ENCODE results near the gene EMC9. TPM values are rescaled to one million over a fixed set of nuclear protein-coding genes. Genes with fewer than 3 reads are reported as not detected.

Gene EMC9
- total RNA-seq, 4 donors from 2014 or later, result 6.0 to 12.1 (median 10.9) TPM

DNA sequence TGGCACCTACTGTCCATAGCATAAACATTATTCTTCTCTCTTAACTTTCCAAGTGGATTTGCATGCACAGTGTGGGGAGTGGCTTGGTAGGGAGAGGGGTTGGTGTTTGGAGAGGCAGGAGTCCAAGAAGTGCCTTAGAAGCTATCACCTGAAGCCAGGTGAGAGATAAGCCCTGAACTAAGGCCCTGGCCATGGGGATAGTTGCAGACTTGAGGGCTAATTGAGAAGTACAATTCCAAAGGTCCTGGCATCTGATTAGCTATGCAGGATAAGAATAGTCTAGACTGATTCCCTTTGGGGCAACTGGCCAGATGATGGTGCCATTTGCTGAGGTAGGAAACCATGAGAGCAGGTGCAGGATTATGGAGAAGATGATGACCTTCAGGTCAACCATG, 49.3 kb downstream of the EMC9 start:
- no peaks in the 10 kb centered on the region for H3K36me3 ChIP-seq
- peaks cover 18 to 30% (median 21%) of the 10 kb centered on the region in 3 donors for H3K4me1 ChIP-seq
- TF ChIP-seq POLR2A (IDR thresholded peaks at IDR 0.05) (no peak), CTCF (IDR thresholded peaks at IDR 0.05) (no peak)
- DNase-seq, result no peak
- H3K9me3 ChIP-seq, result no peaks in the 10 kb centered on the region
- H3K27me3 ChIP-seq, result no peaks in the 10 kb centered on the region
- no peak overlapping the region for H3K4me3 ChIP-seq
- intact Hi-C loops (cut with DNase I), result no loop called here
- peak overlapping the region in 1 of 4 donors; percentile 98 for H3K27ac ChIP-seq

DNA sequence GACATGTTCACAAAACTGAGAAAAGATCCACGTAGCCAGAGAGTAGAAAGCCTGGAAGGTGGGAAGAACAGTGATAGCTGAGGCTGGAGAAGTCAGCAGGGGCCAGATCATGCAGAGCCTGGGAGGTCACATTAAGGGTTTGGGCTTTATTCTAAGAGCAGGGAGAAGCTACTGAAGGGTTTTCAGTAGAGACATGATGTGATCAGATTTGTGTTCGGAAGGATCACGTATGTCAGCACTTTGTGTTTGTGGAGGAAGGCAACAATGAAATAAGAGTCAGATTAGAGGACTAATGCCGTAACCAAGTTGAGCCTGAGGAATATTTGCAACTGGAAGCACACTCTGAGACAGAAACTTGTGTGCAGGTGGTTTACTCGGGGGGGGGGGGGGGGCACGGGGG, 51.5 kb downstream of the EMC9 start:
- no peak for TF ChIP-seq POLR2A (IDR thresholded peaks at IDR 0.05)
- TF ChIP-seq CTCF (IDR thresholded peaks at IDR 0.05), result no peak
- H3K4me3 ChIP-seq, result no peak overlapping the region
- H3K9me3 ChIP-seq, result no peaks in the 10 kb centered on the region
- no peaks in the 10 kb centered on the region for H3K27me3 ChIP-seq
- no peak overlapping the region for H3K27ac ChIP-seq
- DNase-seq, result no peak
- peaks cover 8 to 20% (median 12%) of the 10 kb centered on the region in 3 donors for H3K4me1 ChIP-seq
- intact Hi-C loops (cut with DNase I), result no loop called here
- 82 to 85% methylated on average over 5 of the region's 6 CpGs for WGBS, 2 donors
- H3K36me3 ChIP-seq, result no peaks in the 10 kb centered on the region

Small RNA genes within 50 kb of the gene (small RNA-seq; reads per million reads assigned to genes)
- gene AL136295.4 (0 reads per million in 4 donors), gene IPO4 (0 to 0.15 (median 0.04) reads per million in 4 donors), gene IRF9 (0 reads per million in 4 donors), gene RNA5SP383 (0.21 to 1.5 (median 1.1) reads per million in 4 donors)

Other genes starting within 250 kb of the EMC9 start
- 10 to 100 TPM; 27.5 to 46.0 (median 38.0) TPM for gene DHRS4, start 187.8 kb downstream of the EMC9 start, total RNA-seq
- gene DHRS4L2, start 152.7 kb downstream of the EMC9 start, total RNA-seq, result 10 to 100 TPM in 3 of 4 donors, 1 to 10 TPM in 1; 9.4 to 35.6 (median 27.2) TPM
- 1 to 10 TPM in 2 of 4 donors, under 1 TPM in 2; 0.38 to 1.2 (median 0.86) TPM for gene CARMIL3, start 89.6 kb downstream of the EMC9 start, total RNA-seq
- gene CPNE6, start 70.0 kb downstream of the EMC9 start, total RNA-seq, result not detected
- 10 to 100 TPM; 10.5 to 13.5 (median 12.8) TPM for gene PCK2, start 47.3 kb downstream of the EMC9 start, total RNA-seq
- gene DCAF11, start 26.8 kb downstream of the EMC9 start, total RNA-seq, result 100 to 1,000 TPM in 1 of 4 donors, 10 to 100 TPM in 3; 55.4 to 114 (median 79.3) TPM
- 1 to 10 TPM in 3 of 4 donors, under 1 TPM in 1; 0.79 to 4.5 (median 3.3) TPM for gene NRL, start 26.6 kb downstream of the EMC9 start, total RNA-seq
- 1 to 10 TPM in 1 of 4 donors, under 1 TPM in 2, not detected in 1; 0.42 to 3.7 (median 0.95) TPM for gene FITM1, start 10.9 kb downstream of the EMC9 start, total RNA-seq
- 100 to 1,000 TPM; 100 to 256 (median 116) TPM for gene PSME1, start 5.4 kb downstream of the EMC9 start, total RNA-seq
- 100 to 1,000 TPM in 1 of 4 donors, 10 to 100 TPM in 3; 44.4 to 110 (median 77.2) TPM for gene PSME2, start 5.0 kb upstream of the EMC9 start, total RNA-seq
- 10 to 100 TPM; 26.8 to 35.6 (median 32.4) TPM for gene RNF31, start 5.9 kb upstream of the EMC9 start, total RNA-seq
- 10 to 100 TPM; 21.9 to 52.2 (median 45.9) TPM for gene IRF9, start 19.7 kb upstream of the EMC9 start, total RNA-seq
- 1 to 10 TPM in 3 of 4 donors, under 1 TPM in 1; 0.47 to 7.4 (median 3.0) TPM for gene REC8, start 30.5 kb upstream of the EMC9 start, total RNA-seq
- 10 to 100 TPM; 32.9 to 55.1 (median 40.4) TPM for gene IPO4, start 47.2 kb upstream of the EMC9 start, total RNA-seq
- 10 to 100 TPM; 36.4 to 51.3 (median 44.6) TPM for gene TM9SF1, start 53.9 kb upstream of the EMC9 start, total RNA-seq
- not detected for gene TSSK4, start 64.1 kb upstream of the EMC9 start, total RNA-seq
- 10 to 100 TPM; 23.6 to 80.7 (median 62.8) TPM for gene CHMP4A, start 71.9 kb upstream of the EMC9 start, total RNA-seq
- 10 to 100 TPM in 2 of 4 donors, 1 to 10 TPM in 2; 1.4 to 12.4 (median 8.6) TPM for gene MDP1, start 74.5 kb upstream of the EMC9 start, total RNA-seq
- 100 to 1,000 TPM in 3 of 4 donors, 10 to 100 TPM in 1; 93.1 to 182 (median 121) TPM for gene NEDD8, start 90.8 kb upstream of the EMC9 start, total RNA-seq
- 10 to 100 TPM; 18.5 to 47.7 (median 33.1) TPM for gene GMPR2, start 91.3 kb upstream of the EMC9 start, total RNA-seq
- gene TINF2, start 101.0 kb upstream of the EMC9 start, total RNA-seq, result 10 to 100 TPM; 46.3 to 94.3 (median 56.1) TPM
- 1,000 to 10,000 TPM in 2 of 4 donors, 100 to 1,000 TPM in 2; 566 to 1,879 (median 1,037) TPM for gene TGM1, start 121.6 kb upstream of the EMC9 start, total RNA-seq
- gene RABGGTA, start 130.0 kb upstream of the EMC9 start, total RNA-seq, result 100 to 1,000 TPM in 2 of 4 donors, 10 to 100 TPM in 2; 68.9 to 171 (median 108) TPM
- 100 to 1,000 TPM in 2 of 4 donors, 10 to 100 TPM in 2; 81.6 to 164 (median 101) TPM for gene DHRS1, start 158.2 kb upstream of the EMC9 start, total RNA-seq
- gene NOP9, start 158.3 kb upstream of the EMC9 start, total RNA-seq, result 10 to 100 TPM; 18.0 to 29.8 (median 25.0) TPM
- gene CIDEB, start 166.4 kb upstream of the EMC9 start, total RNA-seq, result 10 to 100 TPM; 18.3 to 41.4 (median 30.4) TPM
- 100 to 1,000 TPM in 3 of 4 donors, 10 to 100 TPM in 1; 66.0 to 169 (median 123) TPM for gene LTB4R2, start 168.5 kb upstream of the EMC9 start, total RNA-seq
- gene LTB4R, start 169.9 kb upstream of the EMC9 start, total RNA-seq, result 10 to 100 TPM; 47.9 to 99.9 (median 85.4) TPM
- 10 to 100 TPM in 2 of 4 donors, 1 to 10 TPM in 2; 3.1 to 23.1 (median 11.7) TPM for gene ADCY4, start 193.5 kb upstream of the EMC9 start, total RNA-seq
- 10 to 100 TPM; 10.3 to 21.4 (median 12.7) TPM for gene RIPK3, start 198.4 kb upstream of the EMC9 start, total RNA-seq
- gene NFATC4, start 226.6 kb upstream of the EMC9 start, total RNA-seq, result 10 to 100 TPM in 2 of 4 donors, 1 to 10 TPM in 2; 2.7 to 22.5 (median 9.2) TPM